ENCODE measurements around the gene RYR3.
"Not testable (repeated sequence)": the region's sequence is repeated elsewhere in the genome, so short reads cannot be mapped to it uniquely, and the experiment has no call there.

RYR3 gene

DNA sequence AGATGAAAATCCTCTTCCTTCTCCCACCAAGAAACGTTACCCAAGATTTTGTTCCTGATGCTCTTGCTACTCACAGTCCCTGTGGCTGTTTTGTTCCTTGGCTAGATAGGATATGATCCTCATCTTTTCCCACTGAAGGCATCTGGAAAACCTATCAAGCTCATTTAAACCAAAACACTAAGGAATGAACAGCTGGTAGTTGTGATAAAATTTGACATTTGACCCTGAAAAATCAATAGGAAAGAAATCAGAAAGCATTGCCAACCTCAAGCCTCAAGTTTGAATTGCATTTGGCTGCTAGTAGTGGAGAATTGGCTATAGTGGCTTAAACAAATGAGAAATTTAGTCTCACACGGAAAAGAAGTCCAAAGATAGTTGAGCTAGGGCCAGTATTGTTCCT is 486.9 kb downstream of the RYR3 start:
- no peak for DNase-seq

DNA sequence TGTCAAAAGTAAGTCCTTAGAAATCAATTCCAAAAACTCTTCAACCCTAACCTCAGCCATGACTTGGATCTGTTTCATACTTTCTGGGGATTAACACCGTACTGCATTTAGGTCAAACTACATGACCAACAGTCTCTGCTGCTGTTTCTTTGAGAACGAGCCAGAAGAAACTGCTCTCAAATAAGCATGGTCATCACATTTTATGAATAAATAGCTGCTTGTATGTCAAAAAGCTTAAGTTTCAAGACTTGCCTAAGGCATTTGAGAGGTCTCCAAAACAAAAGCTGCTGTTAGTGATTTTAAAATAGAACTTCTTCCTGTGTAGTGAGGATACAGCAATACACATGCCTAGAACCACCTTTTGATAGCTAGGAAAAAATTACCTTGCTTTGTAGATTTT is 491.2 kb downstream of the RYR3 start:
- DNase-seq = no peak

DNA sequence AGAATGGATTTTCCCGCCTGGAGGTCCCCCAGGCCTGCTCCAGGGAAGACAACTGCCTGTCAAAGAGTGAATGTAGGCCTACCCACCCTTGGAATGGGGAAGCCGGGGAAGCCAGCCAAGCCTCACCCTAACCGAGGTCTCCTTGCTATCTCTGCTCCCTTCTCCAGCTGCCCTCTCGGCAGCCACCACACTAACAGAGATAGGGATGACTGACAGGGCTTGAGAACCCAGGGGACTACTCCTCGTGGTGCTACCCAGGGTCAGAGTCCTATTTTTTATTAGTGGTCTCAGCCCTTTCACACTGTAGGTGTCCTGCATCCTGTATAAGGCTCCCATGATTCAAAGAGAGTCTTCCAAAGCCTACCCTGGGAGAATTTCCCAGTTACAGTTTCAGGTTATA is 496.9 kb downstream of the RYR3 start:
- no peak for DNase-seq

DNA sequence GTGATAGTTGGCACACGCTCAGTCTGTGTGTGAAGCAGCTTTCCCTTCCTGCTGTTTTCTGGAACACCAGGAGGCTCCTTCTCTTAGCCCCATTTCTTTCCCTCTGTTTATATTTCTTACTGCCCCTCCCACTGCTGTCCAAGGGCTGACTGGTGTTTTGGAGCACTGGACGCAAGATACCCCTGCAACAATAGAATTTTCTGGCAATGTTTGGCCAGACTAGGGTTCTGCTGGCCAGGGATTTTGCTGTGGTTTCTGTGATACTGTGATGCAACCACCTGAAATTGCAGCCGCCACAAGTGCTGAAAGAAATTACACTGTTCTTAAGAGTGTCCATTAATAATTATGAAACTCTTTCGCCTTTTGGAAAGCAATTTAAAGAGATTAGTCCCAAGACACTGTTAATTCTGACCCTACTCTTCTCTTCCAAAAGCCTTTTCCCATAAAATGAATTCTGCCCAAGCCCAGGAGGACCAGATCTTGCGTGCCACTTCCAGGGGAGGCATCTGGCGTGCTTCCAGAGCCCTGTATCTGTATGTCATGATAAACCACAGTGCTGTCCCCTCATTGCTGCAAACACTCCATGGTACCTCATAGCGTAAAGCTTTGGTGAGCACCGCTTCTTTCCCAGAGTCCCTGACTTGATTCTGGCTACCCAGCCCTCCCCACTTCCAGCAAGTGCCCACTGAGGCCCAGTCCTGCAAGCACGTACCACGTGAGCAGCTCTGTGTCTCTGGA is 498.1 kb downstream of the RYR3 start:
- DNase-seq = no peak

DNA sequence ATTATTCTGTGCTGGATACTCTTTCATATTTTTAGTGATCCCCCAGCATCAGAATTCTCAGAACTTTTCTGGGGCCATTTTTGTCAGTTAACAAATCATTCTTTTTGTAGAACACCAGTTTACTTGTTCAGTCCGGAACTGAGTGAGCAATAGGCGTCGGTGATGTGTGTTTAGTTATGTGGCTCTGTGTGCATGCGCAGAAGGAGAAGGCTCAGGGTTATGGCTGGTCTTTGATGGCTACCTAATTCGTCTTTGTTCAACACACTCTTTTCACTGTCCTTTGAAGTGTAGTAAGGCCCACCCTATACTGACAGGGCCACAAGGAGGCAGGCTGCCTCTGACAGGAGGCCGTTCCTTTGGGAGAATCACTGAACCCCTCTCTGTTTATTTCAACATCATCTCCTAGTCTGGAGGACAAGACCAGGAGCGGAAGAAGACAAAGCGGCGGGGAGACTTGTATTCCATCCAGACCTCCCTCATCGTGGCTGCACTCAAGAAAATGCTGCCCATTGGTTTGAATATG is 499.4 kb downstream of the RYR3 start:
- no peak for DNase-seq

DNA sequence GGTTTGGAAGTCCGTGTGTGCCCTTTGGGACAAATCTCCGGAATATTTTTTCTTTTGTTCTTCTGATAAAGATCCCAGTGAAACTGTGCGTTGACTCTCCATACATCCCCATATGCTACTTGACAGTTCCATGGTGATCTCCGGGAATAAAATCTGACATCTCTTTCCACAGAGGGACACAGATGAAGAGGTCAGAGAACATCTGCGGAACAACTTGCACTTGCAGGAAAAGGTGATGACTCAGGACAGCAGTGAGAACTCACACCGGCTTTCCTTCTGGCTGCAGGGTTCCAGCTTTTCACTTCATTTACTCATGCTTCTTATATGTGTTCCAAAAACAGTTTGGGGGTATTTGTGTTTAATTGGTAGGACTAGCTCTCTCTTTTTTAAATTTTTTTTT is 500.0 kb downstream of the RYR3 start:
- no peak for DNase-seq

DNA sequence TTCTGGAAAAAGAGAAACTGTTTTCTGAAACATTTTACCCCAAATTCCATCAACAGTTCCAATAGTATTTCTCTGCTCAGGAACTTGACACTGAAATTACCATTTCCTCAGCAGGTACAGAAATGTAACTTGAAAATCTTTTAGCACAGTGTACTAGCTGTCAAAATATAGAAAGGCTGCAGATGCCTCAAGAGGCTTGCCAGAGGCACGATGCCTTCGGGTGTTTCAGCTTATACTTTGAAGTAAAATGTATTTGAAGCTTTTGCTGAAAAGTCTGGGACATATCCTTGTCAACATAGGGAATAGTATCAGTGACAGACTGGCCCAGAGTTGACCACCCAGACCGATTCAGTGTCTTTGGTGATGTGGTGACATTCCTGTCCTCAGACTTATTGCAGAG is 503.1 kb downstream of the RYR3 start:
- no peak for DNase-seq

DNA sequence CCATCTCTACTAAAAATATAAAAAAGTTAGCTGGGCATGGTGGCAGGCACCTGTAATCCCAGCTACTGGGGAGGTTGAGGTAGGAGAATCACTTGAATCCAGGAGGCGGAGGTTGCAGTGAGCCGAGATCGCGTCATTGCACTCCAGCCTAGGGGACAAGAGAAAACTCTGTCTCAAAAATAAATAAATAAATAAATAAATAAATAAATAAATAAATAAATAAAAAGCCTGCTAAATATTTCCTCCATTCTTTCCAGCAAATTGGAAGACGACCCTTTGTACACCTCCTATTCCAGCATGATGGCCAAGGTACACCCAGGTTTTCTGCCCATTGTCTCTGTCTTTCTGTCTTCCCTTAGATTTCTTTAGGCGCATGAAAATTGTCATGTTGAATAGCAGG is 508.7 kb downstream of the RYR3 start:
- not testable (repeated sequence) for DNase-seq

DNA sequence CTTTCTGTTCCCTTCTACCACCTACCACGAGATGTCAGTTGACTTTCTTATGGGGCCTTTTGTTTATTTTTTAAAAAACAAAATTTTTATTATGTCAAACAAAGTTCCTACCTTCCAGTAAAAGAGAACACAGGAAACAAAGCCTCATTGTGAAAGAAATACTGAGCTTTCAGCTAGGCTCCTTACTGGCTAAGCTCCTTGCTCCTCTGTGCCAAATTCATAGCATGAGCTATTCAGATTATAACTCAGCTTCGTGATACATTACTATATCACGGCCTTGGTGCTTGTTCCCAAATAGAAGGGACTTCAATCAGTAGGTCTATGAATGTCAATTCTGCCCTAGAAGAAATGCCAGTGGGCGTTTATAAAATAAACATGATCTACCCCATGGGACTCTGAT is 511.7 kb downstream of the RYR3 start:
- DNase-seq = no peak

DNA sequence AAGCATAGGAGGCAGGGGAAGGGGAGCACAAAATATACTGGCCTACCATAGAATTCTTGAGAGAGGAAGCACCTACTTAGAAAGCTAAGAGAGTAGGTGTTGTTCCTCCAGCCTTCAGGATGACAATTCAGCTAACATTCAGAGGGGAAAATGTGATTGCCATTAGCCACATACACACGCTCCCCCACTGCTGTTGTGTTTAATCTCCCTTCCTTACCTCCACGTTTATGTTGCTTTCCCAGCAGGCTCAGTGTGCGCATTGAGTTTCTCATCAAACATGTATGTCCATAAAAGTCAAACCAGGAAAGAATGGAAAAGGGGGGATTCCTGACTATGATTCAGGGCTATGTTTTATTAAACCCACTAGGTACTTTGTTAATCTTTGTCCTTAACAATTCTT is 512.4 kb downstream of the RYR3 start:
- DNase-seq = no peak

DNA sequence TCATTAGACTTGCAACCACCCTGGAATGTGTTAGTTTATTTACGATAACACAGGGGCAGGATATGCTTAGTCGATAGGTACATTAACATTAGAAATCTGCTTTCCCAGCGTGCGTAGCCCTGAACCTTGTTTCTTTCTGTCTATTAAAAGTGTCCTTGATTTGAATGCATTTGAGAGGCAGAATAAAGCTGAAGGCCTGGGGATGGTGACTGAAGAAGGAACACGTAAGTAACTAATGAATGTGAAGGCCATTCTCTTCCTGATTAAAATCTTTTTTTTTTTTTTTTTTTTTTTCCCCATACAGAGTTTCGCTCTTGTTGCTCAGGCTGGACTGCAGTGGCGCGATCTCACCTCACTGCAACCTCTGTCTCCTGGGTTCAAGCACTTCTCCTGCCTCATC is 514.7 kb downstream of the RYR3 start:
- DNase-seq = no peak

DNA sequence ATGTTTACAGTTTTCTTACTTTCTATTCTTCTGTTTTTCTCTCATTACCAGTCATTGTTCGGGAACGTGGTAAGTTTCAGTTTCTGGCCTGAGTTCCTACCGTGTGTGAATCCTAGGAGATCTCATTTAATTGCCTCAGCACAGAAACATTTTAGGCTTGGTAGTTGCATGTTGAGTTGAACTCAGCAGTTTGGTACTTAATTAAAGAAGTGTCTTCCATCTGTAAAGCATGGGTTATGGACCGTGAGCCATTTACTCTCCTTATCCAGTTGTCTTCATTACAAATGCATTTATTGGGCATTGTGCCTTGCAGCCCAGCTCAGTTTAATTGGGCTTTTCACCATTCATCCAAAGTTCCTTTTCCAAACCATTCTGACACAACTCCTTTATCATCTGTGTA is 515.4 kb downstream of the RYR3 start:
- DNase-seq = no peak

DNA sequence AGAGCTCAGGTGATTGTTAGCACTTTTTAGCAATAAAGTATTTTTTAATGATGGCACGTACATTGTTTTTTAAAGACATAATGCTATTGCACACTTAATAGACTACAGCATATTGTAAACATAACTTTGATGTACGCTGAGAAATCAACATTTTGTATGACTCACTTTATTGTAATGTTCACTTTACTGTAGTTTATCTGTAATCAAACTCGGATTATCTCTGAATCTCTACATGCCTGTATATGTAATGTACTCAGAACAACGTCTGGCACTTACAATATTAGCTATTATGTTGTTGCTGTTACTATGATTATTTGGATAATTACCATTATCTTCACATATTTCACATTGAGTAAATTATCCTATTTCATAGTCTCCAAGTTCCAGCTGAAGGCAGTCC is 519.6 kb downstream of the RYR3 start:
- DNase-seq = no peak

DNA sequence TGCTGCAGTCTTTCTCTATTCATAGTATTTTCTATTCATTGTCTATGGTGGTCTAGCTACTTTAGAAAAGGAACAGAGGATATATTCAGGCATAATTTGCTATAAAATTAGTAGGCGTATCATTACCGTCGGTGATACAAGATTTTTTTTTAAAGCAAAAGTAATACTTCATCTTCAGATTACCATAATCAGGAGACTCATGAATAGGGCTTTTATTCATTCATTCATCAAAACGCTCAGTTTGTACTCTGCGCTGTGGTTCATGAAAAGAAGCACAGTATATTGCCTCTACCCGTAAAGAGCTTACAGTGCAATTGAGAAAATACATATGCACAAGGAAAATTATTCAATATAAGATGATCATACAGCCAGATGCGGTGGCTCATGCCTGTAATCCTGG is 520.9 kb downstream of the RYR3 start:
- no peak for DNase-seq

DNA sequence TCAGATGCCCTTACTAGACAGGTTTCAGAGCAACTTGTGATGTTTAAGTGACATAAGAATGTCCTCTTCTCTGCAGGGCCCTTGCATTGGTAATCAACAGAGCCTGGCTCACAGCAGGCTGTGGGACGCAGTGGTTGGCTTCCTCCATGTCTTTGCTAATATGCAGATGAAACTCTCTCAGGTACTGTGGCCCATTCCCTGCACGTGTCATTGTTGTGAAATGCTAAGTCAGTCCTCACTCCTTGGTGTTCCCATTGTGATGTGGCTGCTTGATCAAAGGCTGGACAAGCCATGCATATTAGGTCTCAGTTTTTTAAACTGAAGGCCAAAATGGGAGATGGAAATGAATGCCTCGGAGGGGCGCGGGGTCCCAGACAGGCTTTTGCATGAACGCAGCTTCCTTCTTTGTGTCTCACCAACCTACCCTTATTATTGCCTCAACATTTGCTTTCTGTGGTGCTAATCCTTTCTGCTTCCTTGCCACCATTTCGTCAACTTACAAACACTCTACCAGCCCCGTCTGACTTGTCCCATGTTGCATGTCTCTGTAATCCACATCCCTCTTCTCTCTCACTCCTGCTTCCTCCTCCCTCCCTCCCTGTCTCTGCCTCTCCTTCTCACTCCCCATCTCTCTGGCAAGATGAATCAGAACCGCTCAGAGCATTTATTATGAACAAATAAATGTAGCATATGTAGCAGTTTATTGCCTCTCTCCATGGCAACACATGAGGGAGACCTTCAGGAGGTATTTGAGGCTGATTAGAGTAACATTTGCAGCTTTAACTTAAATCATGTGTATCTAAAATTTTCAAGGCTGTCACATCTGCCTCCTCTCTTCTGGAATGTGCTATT is 524.4 kb downstream of the RYR3 start:
- DNase-seq = no peak

DNA sequence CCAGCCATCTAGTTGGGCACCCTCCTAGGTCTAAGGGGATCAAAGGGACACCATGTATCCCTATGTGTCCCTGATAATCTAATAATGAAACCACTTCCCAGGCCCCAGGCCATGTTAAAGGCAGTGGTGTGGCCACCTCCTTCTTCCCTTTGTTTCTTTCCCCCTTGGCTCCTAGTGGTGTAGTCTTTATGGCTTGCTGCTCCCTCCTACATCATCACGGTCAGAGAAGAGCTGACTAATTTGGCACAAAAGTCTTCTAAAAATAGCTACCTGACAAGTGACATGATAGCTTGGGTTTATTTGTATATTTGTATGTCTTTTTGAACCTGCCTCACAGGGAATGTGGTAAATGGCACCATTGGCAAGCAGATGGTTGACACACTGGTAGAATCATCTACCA is 526.5 kb downstream of the RYR3 start:
- DNase-seq = no peak

DNA sequence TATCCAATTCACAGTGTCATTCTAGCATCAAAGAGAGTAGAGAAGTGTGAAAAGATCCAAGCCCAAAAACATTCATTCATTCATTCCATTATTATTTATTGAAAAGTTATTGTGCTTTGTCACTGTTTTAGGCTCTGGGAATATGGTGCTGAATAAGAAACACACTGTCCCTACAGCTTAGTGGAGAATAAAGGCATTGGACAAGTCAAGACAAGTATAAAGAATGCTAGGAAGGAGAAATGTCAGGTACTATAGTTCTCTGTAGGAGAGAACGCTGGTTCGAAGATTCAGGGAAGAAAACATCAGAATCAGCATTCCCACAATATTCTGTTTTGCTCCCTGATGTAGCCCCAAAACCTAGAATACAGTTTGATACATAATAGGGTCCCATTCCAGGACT is 528.8 kb downstream of the RYR3 start:
- no peak for DNase-seq

DNA sequence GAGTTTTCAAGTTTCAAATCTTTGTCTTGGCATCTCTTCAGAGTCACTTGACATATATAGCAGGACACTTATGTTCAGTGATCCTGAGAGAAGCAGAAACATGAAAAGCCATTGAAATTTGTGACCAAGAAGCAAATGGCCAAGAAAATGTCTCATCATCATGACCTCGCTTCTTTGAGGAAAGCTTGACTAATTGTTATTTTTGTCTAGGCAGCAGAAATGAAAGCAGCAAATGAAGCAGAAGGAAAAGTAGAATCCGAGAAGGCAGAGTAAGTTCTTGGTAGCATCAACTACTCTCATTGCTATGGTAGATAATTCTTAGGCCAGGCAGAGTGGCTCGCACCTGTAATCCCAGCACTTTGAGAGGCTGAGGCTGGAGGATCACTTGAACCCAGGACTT is 529.8 kb downstream of the RYR3 start:
- DNase-seq = no peak

DNA sequence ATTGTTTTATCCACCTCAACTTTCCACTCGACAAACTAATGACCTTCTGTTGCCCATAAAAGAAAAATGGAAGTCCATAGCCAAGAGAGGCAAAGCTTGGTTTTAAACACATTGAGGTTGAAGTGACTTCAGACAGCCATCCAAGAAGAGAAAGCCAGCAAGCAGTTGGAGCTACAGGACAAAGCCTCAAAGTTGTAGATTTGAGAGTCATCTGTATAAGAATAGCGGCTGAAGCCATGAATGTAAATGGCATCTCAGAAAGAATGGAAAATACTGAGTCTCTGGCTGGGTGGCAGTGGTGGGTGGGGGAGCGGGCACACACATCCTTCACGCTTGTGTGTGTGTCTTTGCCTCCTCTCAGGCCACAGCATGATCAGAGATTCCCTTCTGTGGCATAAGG is 533.4 kb downstream of the RYR3 start:
- DNase-seq = no peak

DNA sequence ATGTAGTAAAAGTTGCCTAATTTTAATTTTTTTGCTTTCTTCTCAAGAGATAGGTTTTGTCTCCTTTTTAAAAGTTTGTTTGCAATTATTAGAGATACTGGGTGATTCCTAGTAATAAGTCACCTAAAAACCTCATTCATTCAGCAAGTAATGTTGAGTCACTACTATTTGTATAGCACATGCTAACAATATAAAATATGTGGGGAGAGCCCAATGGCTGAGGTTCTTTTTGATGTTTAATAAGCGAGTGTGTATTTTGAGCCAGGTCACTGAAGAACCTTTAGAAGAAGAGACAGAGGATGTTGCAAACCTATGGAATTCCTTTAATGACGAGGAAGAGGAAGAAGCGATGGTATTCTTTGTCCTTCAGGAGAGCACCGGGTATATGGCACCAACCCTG is 533.8 kb downstream of the RYR3 start:
- DNase-seq = no peak

DNA sequence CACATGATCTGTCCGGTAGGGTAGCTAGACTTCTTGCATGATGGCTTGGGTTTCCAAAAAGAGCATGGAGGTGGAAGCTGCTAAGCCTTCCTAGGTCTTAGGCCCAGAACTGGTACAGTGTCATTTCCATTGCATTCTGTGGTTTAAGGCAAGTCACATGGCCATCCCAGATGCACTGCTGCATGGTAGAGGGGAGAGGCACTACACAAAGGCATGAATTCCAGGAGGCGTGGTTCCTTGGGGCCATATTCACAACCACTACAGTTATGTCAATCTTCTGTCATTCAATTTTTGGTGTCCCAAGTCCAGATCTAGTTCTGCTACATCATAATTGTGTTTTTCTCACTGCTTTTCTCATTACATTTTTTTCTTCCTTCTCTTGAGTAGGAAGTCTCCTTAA is 535.4 kb downstream of the RYR3 start:
- no peak for DNase-seq

DNA sequence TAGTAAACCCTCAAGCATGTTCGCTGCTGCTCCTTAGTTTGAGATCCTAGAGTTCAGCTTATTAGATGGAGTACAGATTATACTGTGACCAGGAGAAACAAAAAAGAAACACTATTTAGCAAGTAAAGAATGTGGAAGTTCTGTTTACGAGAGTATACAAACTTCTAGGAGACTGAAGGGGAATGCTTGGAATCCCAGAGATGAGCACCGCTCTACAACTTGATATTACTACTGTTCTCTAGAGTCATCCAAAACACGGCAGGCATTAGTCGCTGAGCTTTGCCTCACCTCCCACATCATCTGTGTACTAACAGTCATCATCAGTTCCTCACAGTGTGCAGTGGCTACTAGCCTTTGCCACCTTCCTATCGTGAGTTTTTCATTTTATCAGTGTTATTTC is 536.1 kb downstream of the RYR3 start:
- DNase-seq = no peak

DNA sequence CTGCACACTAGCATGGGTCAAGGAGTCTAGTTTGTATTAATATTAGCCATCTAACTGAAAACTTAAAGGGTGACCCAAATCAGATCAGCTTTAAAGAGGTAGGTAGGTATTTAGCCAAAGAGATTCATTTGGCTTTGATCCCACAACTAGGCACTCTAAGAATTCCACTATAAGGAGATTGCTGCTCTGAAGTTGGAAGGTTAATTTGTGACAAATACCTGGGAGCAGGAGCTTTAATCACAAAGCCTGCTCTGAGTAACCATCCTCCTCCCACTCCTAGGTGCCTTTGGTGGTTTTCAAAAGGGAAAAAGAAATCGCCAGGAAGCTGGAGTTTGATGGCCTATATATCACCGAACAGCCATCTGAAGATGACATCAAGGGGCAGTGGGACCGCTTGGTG is 537.2 kb downstream of the RYR3 start:
- DNase-seq = no peak

DNA sequence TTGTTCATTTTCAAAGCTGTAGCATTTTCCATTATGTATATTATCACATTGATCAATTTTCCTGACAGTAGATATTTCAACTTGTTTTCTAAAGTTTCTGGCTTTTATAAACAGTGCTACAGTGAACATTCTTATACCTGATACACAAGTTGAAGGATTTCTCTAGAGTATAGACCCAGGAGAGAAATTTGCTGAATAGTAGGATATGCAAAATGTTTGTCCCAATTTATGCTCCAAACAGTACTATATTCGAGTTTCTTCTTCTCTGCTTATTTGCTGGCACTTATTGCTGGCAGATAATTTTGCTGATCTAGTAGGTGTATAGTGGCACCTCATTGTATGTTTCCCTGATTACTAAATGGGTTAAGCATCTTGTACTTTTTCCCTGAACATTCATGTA is 540.3 kb downstream of the RYR3 start:
- DNase-seq = no peak

DNA sequence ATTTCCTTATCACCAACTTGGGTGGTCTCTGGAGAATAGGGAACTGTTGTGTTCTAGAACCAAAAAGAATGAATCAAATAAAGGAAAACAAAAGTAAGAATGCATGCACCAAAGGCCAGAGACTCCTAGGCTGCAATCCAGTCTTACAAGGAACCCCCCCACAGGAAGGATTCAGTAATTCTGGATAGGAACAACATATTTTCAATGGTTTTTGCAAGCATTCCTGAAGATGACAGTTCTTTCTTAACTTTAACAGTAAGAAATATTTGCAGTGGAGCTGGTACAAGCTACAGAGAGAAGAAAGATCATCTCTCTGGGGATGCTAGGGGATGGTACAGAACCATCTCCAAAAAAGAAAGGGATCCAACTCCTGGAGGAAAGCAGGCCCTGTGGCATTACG is 541.3 kb downstream of the RYR3 start:
- DNase-seq = no peak

Measured in CD4-positive, alpha-beta T cell treated with Interleukin-17A for 1 hour (primary cell).